IMR-90 (cell line): ENCODE measurements around the gene RAP1GAP2.

Source experiments
- CHD1 ChIP-seq: IDR thresholded peaks from 2 replicates; pipeline ENCODE4 v1.6.1; 2012; ENCODE audit warnings: low read depth, low read length, improper control_type of control experiment
- CTCF ChIP-seq: conservative IDR thresholded peaks from 2 replicates; pipeline ENCODE4 v1.5.1; 2012; ENCODE audit warnings: mild to moderate bottlenecking, low read depth, low read length, improper control_type of control experiment
- ELK1 ChIP-seq: fragments of 150-350 bp; IDR thresholded peaks from 2 replicates; pipeline ENCODE4 v1.6.1; 2016; ENCODE audit warnings: low read depth, mild to moderate bottlenecking, low read length, moderate library complexity, borderline replicate concordance
- FOS ChIP-seq: fragments of 150-350 bp; IDR thresholded peaks from 2 replicates; pipeline ENCODE4 v1.6.1; 2016; ENCODE audit warnings: low read depth, low read length
- MAFK ChIP-seq: IDR thresholded peaks from 2 replicates; pipeline ENCODE4 v1.6.1; 2012; ENCODE audit warnings: low read depth, low read length, improper control_type of control experiment
- MAZ ChIP-seq: IDR thresholded peaks from 2 replicates; pipeline ENCODE4 v1.6.1; 2012; ENCODE audit warnings: low read depth, mild to moderate bottlenecking, low read length, improper control_type of control experiment, moderate library complexity, borderline replicate concordance
- MXI1 ChIP-seq: IDR thresholded peaks from 2 replicates; pipeline ENCODE4 v1.6.1; 2012; ENCODE audit warnings: low read depth, mild to moderate bottlenecking, low read length, moderate library complexity, borderline replicate concordance
- POLR2A ChIP-seq: IDR thresholded peaks from 2 replicates; pipeline ENCODE4 v1.6.1; 2012; ENCODE audit warnings: mild to moderate bottlenecking, low read depth, low read length
- RAD21 ChIP-seq: IDR thresholded peaks from 2 replicates; pipeline ENCODE4 v1.6.1; 2012; ENCODE audit warnings: low read length, improper control_type of control experiment
- RCOR1 ChIP-seq: IDR thresholded peaks from 2 replicates; pipeline ENCODE4 v1.6.1; 2012; ENCODE audit warnings: mild to moderate bottlenecking, low read length, improper control_type of control experiment; ENCODE audit not compliant: insufficient replicate concordance
- RFX5 ChIP-seq: IDR thresholded peaks from 2 replicates; pipeline ENCODE4 v1.8.0; 2012; ENCODE audit warnings: low read depth, mild to moderate bottlenecking, low read length, moderate library complexity

- TF ChIP-seq POLR2A (no peak), CTCF (no peak), RFX5 (no peak), MAZ (no peak), MXI1 (no peak), RAD21 (no peak), MAFK (no peak), CHD1 (no peak), FOS (no peak), ELK1 (no peak), RCOR1 (no peak)
These were observed 211.4 kb downstream of the RAP1GAP2 start for GRCh38 chr17:3007651-3008121.
